HG02642 (cell line): ENCODE data around the gene MAPK12.

Source experiments
- ATAC-seq: cut with Tn5 transposase; IDR thresholded peaks from one replicate; pipeline ENCODE4 v1.9.1; 2021; ENCODE audit warnings: mild to moderate bottlenecking; ENCODE audit not compliant: unreplicated experiment, poor library complexity

Gene MAPK12

DNA sequence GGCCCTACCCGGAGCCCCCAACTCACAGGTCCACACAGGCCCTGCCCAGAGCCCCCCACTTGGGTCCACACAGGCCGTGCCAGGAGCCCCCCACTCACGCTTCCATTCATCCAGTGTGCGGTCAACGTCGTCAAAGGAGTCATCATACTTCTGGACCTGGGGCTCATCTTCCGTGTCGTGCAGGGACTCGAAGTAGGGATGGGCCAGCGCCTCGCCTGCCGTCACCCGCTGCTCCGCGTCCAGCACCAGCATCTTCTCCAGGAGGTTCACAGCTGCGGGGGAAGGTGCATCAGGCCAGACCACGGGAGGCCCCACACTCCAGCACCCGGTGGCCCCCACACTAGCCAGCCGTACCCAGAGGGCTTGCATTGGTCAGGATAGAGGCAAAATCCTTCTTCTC is 6.4 kb downstream of the MAPK12 start:
- no peak for ATAC-seq

DNA sequence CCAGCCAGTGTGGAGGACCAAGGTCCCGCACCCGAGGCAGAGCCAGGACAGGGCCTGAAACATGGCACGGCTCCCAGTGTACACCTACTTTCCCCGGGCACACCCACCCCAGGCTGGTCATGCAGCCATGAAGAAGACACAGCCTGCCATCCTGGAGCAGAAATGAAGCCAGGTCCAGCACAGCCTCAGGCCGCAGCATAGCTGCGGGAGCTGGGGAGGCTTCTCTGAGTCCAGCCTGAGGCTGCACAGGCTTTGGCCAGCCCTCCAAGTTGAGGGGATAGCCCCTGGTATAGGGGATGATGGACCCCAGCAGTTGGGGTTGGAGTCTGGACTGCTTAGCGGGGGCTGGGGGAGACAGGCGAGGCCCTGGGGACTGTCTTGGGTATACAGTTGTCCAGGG is 7.5 kb downstream of the MAPK12 start:
- ATAC-seq: no peak

DNA sequence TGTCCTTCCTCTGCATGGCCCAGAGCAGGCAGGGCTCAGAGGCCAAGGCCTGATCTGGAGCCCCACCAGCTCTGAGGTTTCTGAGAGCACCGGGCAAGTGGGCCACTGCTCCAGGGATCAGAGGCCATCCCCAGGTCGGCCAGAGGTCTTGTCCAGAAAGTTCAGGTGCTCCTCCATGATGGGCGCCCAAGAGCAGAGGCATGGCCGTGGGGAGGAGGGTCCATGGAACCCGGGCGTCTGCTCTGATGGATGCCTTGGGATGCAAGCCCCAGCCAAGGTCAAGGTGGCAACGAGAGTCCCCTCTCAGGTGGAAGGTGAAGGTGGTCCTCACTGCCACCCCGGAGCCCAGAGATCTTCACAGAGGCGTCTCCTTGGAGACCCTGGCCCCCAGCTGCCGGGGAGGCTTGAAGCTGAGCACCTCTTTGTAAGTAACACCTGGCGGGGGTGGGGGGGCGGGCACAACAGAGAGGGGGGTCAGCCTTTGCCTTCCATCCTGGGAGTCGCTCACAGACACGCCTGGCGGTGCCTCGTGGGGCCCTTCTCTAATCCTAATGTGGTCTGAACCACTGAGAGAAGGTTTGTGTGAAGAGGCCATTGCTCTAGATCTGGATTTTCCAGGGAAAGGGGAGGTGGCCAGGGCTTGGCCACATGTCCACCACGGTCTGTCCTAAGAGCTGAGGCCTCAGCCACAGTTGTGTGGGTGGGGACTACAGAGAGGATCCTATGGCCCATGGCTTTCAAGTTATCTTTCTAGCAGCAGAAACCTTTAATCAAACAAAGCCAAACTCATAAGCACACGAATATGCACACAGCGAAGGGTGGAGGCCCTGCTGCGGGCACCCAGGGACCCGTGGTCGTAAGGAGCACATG is 8.2 kb downstream of the MAPK12 start:
- no peak for ATAC-seq

DNA sequence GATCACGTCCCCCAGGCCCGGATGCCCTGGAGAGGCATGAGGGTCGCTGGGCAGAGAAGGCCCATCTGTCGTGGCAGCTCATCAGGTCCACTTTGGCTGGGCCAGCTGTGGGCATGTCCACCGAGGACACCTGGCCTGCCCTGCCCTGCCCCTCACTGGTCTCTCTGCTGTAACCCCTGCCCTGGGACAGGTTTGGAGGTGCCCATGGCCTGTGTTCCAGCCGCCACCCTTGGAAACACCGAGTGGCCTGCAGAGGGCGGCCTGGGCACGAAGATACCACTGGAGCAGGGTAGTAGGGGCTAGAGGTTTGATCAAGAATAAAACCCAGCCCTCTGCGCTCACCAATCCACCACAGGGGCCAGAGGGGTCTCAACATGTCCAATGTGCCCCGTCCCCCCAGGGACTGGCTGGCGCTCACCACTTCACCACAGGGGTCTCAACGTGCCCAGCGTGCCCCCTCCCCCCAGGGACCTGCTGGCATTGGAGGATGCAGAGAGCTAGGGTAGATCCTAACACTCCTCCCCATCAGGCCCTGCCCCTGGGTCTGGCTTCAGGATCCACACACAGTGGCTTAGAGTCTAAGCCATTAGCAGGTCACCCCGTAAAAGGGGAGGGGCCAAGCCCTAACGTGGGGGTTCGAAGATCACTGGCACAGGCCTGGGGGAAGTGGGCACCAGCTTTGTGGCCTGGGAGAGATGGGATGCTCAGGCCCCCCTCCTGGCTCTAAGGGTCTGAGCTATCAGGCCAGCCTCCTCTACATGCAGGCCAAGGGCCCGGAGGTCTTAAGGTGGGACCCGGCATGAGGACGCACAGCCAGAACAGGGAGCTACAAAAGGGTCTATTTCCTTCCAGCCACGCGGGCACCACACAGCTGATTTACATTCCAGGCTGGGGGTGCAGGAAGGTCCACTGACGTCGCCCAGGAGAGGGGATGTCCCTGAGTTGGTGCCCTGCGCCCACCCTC is 9.1 kb downstream of the MAPK12 start:
- no peak for ATAC-seq

DNA sequence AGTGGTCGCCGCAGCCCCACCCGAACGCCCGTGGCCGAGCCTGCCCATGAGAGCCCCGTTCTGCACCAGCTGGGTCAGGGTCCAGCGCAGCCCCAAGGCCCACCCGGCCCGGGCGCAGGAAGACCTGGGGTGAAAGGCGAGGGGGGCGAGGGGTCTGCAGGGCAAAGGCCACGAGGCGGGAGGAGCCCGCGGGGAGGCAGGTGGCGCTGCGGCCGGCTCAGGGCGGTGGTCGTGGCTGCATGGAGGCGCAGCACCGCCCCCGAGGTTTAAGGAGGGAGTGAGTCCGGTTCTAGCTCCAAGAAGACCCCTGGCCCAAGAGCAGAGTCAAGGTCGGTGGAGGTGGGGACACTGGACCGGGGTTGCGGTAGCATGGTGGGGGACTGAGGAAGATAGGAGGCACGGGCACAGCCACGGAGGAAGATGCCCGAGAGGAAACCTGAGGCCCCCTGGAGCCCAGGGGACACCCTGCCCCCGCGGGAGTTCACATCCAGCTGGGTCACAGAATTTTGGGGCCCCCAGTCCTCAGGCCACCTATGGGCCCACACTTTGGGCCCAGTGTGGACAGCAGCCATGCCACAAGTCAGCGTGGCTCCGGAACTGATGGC is 9.9 kb downstream of the MAPK12 start:
- ATAC-seq: no peak

DNA sequence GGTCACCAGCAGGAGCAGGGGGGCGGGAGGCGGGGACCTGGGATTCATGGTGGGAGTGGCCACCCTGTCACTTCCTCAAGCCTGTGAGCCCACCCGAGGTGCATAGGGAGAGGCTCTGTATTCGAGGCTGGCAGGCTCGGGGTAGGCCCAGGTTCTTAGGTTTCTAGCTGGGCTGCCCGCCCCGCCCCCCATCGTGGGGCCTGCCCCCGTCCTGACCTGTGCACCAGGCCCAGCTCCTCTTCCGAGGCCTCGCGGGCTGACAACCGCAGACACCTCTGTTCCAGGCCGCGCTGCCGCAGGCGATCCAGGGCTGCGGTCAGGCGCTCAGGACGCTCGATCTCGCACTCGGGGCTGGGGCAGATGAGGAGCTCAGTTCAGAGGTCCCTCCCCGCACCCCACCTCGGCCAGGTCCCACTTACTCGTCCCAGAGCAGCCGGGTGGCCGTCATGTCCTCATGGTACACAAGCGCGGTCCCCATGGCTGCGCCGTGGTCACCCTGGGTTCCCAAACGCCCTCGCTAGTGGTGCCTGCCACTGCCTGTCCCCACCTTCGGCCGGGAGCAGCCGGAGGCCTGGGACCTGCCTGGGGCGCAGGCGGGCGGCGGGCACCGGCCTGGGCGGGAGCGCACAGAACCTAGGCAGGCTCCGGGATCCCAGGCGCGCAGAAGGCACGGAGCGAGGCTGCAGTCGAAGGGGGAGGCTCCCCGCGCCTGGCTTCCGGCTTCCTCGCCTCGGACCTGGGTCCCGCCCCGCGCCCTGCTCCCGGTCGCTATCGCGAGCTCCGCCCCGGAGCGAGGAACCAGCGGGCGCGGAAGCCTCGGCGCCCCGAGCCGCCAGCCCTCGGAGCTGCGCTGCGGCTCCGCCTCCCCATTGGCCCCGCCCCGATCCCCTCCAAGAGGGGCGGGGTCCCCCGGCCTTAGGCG is 10.7 kb downstream of the MAPK12 start, which contains the start of gene HDAC10:
Gene HDAC10, minus strand, starts transcription at position 711 of the 922 bp plus-strand sequence. Its CDS starts 233 bp downstream, at position 478.
- peak; percentile 59 for ATAC-seq

DNA sequence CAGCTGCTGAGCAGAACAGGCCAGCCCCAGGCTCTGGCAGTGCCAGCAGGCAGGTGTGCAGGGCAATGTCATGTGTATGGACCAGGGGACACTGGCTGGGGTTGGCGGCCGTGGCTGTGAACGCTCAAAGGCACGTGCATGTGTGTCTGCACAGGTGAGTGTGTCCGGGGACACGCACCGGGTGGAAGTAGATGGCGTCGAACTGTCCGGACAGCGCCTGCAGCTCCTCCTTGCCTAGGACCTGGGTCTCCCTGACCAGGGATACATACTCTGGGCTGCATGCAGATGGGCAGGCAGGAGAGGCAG is 11.3 kb downstream of the MAPK12 start:
- no peak for ATAC-seq

DNA sequence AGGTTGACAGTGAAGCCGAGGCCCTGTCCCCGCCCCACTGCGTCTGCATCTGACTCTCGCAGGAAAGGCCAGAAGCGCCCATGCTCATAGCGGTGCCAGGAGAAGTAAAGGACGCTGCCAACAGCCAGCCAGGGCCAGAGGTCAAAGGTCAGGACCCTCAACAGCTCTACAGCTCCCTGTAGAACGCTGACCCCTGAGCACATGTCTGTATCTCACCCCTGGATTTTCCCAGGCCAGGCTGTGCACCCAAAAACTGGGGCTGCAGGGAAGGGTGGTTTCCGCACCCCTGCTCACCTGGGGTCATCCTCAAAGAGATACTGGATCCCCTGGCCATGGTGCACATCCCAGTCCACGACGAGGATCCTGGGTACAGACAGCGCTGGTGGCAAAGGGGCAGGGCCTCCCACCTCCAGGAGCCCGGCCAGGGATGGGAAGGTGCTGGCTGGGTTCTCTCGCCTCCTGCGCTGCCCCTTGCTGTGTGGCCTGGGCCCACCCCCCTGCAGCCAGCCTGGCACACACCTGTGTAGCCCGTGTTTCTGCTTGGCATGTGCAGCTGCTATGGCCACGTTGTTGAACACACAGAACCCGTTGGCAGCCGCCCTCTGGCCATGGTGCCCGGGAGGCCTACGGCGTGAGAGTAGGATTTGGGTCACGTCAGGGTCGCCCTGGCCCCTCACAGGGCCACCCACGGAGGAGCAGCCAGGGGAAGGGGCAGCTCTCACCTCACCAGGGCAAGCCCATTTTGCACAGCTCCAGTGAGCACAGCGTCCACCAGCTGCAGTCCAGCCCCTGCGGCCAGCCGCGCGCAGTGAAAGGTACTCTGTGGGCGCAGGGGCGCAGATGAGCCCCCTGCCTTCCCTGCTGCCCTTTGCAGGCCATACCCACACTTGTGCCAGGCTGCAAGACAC is 11.9 kb downstream of the MAPK12 start:
- no peak for ATAC-seq

DNA sequence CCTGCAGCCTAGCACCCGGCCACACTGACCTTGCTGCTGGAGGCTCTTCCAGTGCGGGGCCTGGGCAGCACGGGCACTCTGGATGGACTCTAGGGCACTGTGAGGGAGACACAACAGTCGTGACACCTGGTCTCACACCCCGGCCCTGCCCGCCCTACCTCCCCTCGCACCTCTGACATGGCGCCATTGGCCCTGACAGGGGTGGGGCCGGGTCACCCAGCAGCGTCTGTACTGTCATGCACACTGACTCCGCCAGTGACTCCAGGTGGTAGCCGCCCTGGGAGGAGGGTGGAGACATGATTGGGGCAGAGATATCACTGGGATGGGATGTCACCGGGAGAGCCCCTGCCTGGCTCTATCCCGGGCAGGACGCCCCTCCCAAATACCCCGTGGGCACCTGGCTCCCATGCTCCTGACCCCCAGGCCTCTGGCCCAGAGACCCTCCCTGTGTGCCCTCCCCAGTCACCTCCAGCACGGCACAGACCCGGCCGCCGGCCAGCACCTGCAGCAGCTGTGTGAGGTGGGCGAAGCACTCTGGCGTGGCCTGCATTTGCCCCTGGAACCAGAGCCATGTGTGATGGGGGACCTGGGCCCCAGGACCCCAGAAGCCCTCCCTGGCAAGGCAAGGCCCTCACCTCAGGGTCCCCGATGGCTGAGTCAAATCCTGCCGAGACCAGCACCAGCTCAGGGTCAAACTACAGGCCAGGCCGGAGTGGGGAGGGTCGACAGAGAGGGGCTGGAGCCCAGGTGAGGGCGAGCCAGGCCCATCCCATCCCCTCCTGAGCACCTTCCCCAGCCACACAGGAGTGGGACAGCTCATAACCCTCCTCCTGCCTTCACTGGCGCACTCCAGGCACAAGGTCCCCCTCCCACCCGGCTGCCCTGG is 13.0 kb downstream of the MAPK12 start:
- ATAC-seq: no peak

DNA sequence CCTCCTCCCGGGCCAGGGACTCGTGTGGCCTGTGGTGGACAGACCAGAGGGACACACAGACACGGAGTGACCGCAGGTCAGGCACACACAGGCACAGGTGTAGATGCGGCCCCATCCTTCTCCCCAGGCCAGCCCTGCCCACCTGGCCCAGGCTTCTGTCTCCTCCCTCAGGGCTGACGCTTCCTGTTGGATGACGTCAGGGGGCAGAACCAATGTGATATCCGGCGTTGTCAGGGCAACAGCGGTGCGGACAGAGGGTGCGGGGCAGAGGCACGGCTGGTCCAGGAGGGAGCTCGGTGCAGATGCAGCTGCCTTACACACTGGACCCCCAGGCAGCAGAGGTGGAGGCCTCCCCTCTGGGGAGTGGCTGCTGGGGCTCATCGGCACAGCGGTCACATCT is 13.7 kb downstream of the MAPK12 start:
- ATAC-seq: no peak

DNA sequence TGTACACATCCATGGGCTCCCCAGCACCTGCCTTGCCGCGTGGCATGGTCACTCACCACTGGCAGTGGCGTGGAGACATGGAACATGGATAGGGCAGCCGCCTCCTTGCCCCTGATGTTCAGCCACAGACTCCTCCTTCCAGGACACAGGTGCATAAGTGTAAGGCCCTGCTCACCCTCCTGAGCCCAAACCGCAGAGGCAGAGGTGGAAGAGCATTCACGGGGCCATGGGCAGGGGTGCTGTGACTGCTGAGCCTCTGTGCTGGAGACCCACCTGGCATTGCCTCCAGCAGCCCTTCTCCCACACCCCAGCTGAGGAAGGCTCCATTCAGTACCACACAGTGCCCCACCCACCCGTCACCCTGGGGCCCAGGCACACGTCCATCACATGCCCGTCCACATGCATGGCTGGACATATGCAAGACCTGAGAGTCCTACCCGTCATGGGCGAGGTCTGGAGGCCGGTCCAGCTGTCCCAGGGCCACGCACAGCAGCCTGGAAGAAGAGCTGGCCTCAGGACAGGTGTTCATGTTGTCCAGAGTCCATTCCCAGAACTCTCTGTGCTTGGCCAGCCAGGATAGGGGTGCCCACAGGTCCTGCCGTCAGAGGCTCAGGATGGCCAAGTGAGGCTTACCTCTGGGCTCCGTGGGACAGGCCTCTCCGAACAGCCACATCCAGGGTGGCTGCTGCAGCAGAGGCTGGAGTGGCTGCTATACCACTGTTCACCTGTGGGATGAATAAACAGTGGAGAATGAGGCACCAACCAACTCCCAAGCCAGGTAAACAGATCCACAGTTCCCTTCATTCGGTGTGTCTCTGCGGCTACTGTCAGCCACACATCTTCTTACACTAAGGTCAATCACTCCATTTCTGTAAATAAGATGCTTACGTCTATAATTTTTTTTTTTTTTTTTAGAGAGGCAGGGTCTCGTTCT is 15.0 kb downstream of the MAPK12 start:
- no peak for ATAC-seq

DNA sequence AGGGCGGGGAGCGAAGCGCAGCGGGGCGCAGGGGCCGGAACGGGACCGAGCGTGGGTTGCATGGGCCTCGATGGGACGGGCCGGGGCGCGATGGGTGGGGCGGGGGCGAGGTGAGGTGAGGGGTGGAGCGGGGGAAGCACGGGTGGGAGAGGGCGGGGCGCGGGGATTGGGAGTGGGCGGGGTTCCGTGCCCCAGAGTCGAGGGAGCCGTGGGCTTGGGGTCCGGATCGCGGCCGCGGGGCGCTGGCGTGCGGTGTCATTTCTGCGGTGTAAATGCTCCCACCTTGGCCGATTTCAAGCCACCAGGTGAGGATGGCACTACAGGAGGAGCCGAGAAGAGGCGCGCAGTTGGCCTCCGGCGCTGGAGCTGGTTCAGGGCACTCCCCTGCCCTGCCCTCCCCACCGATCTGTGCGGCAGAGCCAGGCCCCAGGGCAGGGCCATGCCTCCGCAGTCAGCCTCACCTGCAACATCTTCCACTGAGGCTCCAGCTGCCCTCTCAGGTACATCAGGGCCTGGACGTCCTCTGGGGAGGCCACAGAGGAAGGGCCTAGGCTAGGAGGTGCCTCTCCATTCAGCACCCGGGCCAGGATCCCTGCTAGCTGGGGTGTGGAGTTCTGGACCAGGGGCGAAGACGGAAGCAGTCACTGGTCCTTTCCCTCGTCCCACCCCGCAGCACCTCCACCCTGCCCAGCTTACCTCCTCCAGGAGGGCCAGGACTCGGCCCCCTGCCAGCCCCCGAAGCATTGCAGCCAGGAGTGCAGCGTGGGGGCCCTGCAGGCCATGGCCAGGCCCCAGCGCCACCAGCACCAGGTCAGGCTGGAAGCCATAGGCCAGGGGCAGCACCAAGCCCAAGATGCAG is 16.0 kb downstream of the MAPK12 start:
- no peak for ATAC-seq

DNA sequence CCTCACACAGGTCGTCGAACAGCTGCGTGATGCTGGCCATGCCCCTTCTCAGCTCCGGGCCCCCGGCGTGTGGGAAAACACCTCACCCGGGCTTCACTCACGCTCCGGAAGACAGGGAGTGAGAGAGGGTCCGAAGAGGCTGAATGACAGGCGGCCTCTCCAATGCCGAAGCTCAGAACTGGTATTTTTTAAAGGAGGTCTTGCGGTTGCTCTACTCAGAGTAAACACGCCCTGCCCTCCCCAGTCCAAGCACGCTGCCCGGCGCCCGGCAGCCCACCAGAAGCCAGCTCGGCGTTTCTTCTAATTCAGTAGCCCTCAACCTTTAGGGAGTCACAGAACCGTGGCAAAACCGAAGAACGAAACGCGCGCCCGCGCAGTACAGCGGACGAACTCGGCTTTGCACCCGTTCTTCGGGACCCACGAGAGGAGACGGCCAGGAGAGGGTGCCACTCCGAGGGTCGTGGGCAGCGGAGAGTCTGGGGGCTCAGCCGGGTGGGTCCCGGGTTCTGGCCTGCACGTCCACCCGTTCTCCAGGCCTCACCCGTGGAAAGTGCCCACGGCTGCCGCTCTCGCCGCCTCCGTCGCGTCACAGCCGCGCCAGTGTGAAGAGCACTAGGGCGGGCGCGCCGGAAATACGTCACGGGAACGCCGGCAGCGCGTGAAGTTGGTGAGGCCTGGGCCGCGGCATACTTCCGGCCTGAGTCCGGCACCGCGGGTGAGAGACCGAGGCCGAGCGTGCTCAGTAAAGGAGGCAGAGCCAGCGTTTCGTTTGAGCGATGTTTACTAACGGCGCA is 16.9 kb downstream of the MAPK12 start, which contains the start of gene TUBGCP6:
Gene TUBGCP6, minus strand, starts transcription at position 604 of the 794 bp plus-strand sequence. Its CDS starts 564 bp downstream, at position 40.
- peak; percentile 78 for ATAC-seq

DNA sequence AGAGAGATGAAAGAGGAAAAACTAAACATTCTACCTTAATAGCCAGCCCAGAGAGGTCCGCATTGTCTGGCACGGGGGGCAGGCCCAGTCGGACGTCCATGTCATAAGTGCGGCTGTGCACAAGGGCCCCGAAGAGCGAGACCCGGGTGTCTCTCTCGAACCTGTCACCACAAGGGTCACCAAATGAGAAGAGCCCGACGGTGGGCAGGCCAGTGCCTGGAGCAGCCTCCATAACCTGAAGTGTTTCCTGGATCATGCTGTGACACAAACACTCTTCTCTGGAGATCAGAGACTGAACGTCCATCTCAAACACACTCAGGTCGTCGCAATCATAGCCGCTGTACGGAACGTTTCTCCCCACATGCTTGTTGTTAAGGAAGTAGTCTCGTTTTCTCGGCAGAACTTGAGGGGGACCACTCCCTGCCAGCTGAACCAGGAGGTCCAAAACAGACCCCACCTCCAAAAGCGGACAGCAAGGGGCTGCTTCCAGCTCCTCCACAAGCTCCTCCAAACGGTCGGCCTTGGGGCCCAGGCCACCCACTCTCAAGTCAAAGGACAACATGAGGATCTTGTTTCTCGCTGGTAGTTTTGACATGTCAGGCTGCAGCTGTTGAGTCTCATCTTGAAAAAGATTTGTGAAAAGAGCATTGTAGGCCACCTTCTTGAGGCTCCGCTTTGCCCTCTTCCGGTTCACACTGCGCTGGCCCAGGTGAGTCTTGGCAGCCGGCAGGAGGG is 17.6 kb downstream of the MAPK12 start:
- no peak for ATAC-seq
